ENCODE data around the gene SHANK3. TPM values are rescaled to one million over a fixed set of nuclear protein-coding genes. Genes with fewer than 3 reads are reported as not detected.

Gene SHANK3
- total and polyA plus RNA-seq, 2 of the 4 experiments (the other 2 are of a cell fraction), result 0.18 to 1.5 TPM

- H3K27me3 ChIP-seq (ENCODE audit: control insufficient read depth, insufficient read depth, low read length), result peaks cover 12% of the 10 kb centered on the region
- no peak overlapping the region for H3K56ac ChIP-seq (ENCODE audit: extremely low read depth, insufficient read depth, low read length)
- H2BK5ac ChIP-seq (ENCODE audit: low read depth, low read length, poor library complexity, severe bottlenecking), result no peak overlapping the region
- no peak for ATAC-seq (ENCODE audit: low read depth)
- TF ChIP-seq CHD1 (IDR thresholded peaks at IDR 0.05; ENCODE audit: low read depth, low read length) (no peak), RFX5 (IDR thresholded peaks at IDR 0.05; ENCODE audit: low read depth, low read length) (no peak), CEBPB (IDR thresholded peaks at IDR 0.05; ENCODE audit: low read depth, low read length) (no peak), MAZ (IDR thresholded peaks at IDR 0.05; ENCODE audit: borderline replicate concordance, low read depth, low read length) (no peak), RCOR1 (IDR thresholded peaks at IDR 0.05; ENCODE audit: insufficient replicate concordance, low read length) (no peak), BHLHE40 (IDR thresholded peaks at IDR 0.05; ENCODE audit: low read depth, low read length) (no peak), MAFK (IDR thresholded peaks at IDR 0.05; ENCODE audit: low read depth, low read length) (no peak), FOS (IDR thresholded peaks at IDR 0.05; ENCODE audit: low read depth, low read length) (no peak), SMC3 (IDR thresholded peaks at IDR 0.05; ENCODE audit: low read depth, low read length) (no peak), NFE2L2 (IDR thresholded peaks at IDR 0.05; ENCODE audit: low read depth, low read length) (no peak), POLR2A (IDR thresholded peaks at IDR 0.05; ENCODE audit: low read depth, low read length) (no peak)
- TF ChIP-seq, protein P1, sequence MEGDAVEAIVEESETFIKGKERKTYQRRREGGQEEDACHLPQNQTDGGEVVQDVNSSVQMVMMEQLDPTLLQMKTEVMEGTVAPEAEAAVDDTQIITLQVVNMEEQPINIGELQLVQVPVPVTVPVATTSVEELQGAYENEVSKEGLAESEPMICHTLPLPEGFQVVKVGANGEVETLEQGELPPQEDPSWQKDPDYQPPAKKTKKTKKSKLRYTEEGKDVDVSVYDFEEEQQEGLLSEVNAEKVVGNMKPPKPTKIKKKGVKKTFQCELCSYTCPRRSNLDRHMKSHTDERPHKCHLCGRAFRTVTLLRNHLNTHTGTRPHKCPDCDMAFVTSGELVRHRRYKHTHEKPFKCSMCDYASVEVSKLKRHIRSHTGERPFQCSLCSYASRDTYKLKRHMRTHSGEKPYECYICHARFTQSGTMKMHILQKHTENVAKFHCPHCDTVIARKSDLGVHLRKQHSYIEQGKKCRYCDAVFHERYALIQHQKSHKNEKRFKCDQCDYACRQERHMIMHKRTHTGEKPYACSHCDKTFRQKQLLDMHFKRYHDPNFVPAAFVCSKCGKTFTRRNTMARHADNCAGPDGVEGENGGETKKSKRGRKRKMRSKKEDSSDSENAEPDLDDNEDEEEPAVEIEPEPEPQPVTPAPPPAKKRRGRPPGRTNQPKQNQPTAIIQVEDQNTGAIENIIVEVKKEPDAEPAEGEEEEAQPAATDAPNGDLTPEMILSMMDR (conservative IDR thresholded peaks at IDR 0.05; ENCODE audit: low read depth, low read length), result no peak
- TF ChIP-seq, protein P2, sequence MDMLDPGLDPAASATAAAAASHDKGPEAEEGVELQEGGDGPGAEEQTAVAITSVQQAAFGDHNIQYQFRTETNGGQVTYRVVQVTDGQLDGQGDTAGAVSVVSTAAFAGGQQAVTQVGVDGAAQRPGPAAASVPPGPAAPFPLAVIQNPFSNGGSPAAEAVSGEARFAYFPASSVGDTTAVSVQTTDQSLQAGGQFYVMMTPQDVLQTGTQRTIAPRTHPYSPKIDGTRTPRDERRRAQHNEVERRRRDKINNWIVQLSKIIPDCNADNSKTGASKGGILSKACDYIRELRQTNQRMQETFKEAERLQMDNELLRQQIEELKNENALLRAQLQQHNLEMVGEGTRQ (IDR thresholded peaks at IDR 0.05; ENCODE audit: low read depth, low read length), result no peak
- H3K4me2 ChIP-seq (ENCODE audit: low read depth, low read length), result no peak overlapping the region; the same call in 1 of the 2 replicates
- peaks cover 7 to 15% of the 10 kb centered on the region in 2 experiments; a peak in 3 of 4 replicates for H3K79me1 ChIP-seq (ENCODE audit: low read depth in 1 of 2, low read length in 2 of 2)
- H3K27ac ChIP-seq (ENCODE audit: insufficient read depth, low read length), result no peak overlapping the region
- no peak overlapping the region for H3K9ac ChIP-seq (ENCODE audit: low read depth, low read length)
- H4K20me1 ChIP-seq (ENCODE audit: insufficient read depth, low read length), result peaks cover 15% of the 10 kb centered on the region
- H2AFZ ChIP-seq (replicated peaks; ENCODE audit: low read length, poor library complexity), result no peak overlapping the region
- no peak overlapping the region for H3K23ac ChIP-seq (ENCODE audit: low read depth, low read length)
- dilution Hi-C loops (cut with HindIII; ENCODE audit: low sequenced_read_pairs, unreplicated experiment), result no loop called here
- no peak overlapping the region for H3K18ac ChIP-seq (ENCODE audit: low read depth, low read length)
- no peak overlapping the region for H2BK15ac ChIP-seq (ENCODE audit: low read depth, low read length)
- no peak overlapping the region for H3K4ac ChIP-seq (ENCODE audit: low read depth, low read length)
- no peak overlapping the region for H2BK120ac ChIP-seq (ENCODE audit: low read depth, low read length)
- ChIA-PET POLR2A (ENCODE audit: unreplicated experiment) (no interaction called here), CTCF (no interaction called here)
- DNase-seq, result no peak
- no peaks in the 10 kb centered on the region for H3K9me3 ChIP-seq (ENCODE audit: control insufficient read depth, insufficient read depth, low read length)
- intact Hi-C loops (cut with micrococcal nuclease), result no loop called here
- no peak overlapping the region for H4K5ac ChIP-seq (ENCODE audit: low read depth, low read length)
- no peak overlapping the region for H2BK20ac ChIP-seq (ENCODE audit: low read depth, low read length)
- H3K4me1 ChIP-seq (ENCODE audit: control insufficient read depth, insufficient read depth, low read length), result peaks cover 4% of the 10 kb centered on the region
- BruUV-seq (replicated peaks), result no TSS peak
- in situ Hi-C loops (cut with MboI; ENCODE audit: low sequenced_read_pairs), result no loop called here
- no peak overlapping the region for H4K91ac ChIP-seq (ENCODE audit: insufficient read depth, low read depth, low read length)
- no peak overlapping the region for H2AK5ac ChIP-seq (ENCODE audit: low read depth, low read length)
- no peaks in the 10 kb centered on the region for H3K36me3 ChIP-seq (ENCODE audit: control insufficient read depth, insufficient read depth, low read length)
- 74% methylated on average over 9 of the region's 12 CpGs; no CpG with 5 or more reads in 1 of the 2 experiments for WGBS, 2 experiments (ENCODE audit: extremely low coverage in 2 of 2, insufficient read length in 1 of 2)
- no peak overlapping the region for H4K8ac ChIP-seq (ENCODE audit: low read depth in 2 of 2, low read length in 2 of 2)
- no peak overlapping the region for H2AK9ac ChIP-seq (replicated peaks; ENCODE audit: low read depth, low read length, poor library complexity)
- no peak overlapping the region for H3K4me3 ChIP-seq (ENCODE audit: insufficient read depth, low read depth, low read length)
- no peak overlapping the region for H3K14ac ChIP-seq (replicated peaks; ENCODE audit: low read depth, low read length)
- peaks cover 4% of the 10 kb centered on the region; the same call in 1 of the 2 replicates for H3K9me1 ChIP-seq (ENCODE audit: insufficient read depth, low read length)
Observed at GRCh38 chr22:50698546-50698945, 25.9 kb downstream of the SHANK3 start.

Measured in IMR-90 (cell line).